ENCODE results near the gene ZNF546. TPM values are rescaled to one million over a fixed set of nuclear protein-coding genes. Genes with fewer than 3 reads are reported as not detected.
"Not testable (repeated sequence)": the region's sequence is repeated elsewhere in the genome, so short reads cannot be mapped to it uniquely, and the experiment has no call there.

The ZNF546 gene
- total and polyA plus RNA-seq, 7 donors, result 1.0 to 9.2 (median 4.3) TPM

GRCh38 chr19:39953915-39954314 is 42.9 kb upstream of the ZNF546 start:
- ATAC-seq (no peak), DNase-seq (no peak)
- Histone ChIP-seq H3K27me3 (ENCODE audit: insufficient read depth in 3 of 3, low read length in 2 of 3) (no peaks in the 10 kb centered on the region), H3K27ac (no peak overlapping the region), H3K4me3 (no peak overlapping the region), H3K4me1 (no peaks in the 10 kb centered on the region), H3K9me3 (no peaks in the 10 kb centered on the region), H3K36me3 (ENCODE audit: insufficient read depth in 1 of 2, low read depth in 1 of 2) (no peaks in the 10 kb centered on the region)
- intact Hi-C loops (cut with DNase I), result no loop called here
- no peak for TF ChIP-seq CTCF (IDR thresholded peaks at IDR 0.05)
- WGBS, 3 donors, result 85 to 91% (median 91%) methylated on average over 7 of the region's 7 CpGs

- intact Hi-C loops (cut with DNase I); H3K4me1 ChIP-seq; H3K27ac ChIP-seq; DNase-seq; H3K36me3 ChIP-seq (ENCODE audit: insufficient read depth in 1 of 2, low read depth in 1 of 2); H3K9me3 ChIP-seq; H3K27me3 ChIP-seq (ENCODE audit: insufficient read depth in 3 of 3, low read length in 2 of 3); H3K4me3 ChIP-seq; ATAC-seq: not testable (repeated sequence)
- WGBS, 3 donors, result 84 to 91% (median 89%) methylated on average over 5 of the region's 5 CpGs
Measured at GRCh38 chr19:39957886-39958285, 39.0 kb upstream of the ZNF546 start.

GRCh38 chr19:39958942-39959341 is 37.9 kb upstream of the ZNF546 start:
- H3K4me3 ChIP-seq, result not testable (repeated sequence)

GRCh38 chr19:39959407-39959806 is 37.5 kb upstream of the ZNF546 start:
- H3K9me3 ChIP-seq; H3K27ac ChIP-seq; H3K36me3 ChIP-seq (ENCODE audit: insufficient read depth in 1 of 2, low read depth in 1 of 2); H3K27me3 ChIP-seq (ENCODE audit: insufficient read depth in 3 of 3, low read length in 2 of 3); DNase-seq; intact Hi-C loops (cut with DNase I); ATAC-seq; H3K4me3 ChIP-seq; H3K4me1 ChIP-seq: not testable (repeated sequence)
- WGBS, 3 donors, result 70 to 81% (median 71%) methylated on average over 9 to 10 of the region's 13 CpGs

More at GRCh38 chr19:39958942-39959341, 37.9 kb upstream of the ZNF546 start:
- H3K36me3 ChIP-seq (ENCODE audit: insufficient read depth in 1 of 2, low read depth in 1 of 2); H3K27ac ChIP-seq; H3K27me3 ChIP-seq (ENCODE audit: insufficient read depth in 3 of 3, low read length in 2 of 3); ATAC-seq; intact Hi-C loops (cut with DNase I); H3K4me1 ChIP-seq; DNase-seq; H3K9me3 ChIP-seq: not testable (repeated sequence)
- WGBS, 3 donors, result 89 to 96% (median 94%) methylated on average over 3 of the region's 3 CpGs

GRCh38 chr19:39963898-39964297 is 33.0 kb upstream of the ZNF546 start:
- no peaks in the 10 kb centered on the region for H3K9me3 ChIP-seq
- no peaks in the 10 kb centered on the region for H3K4me1 ChIP-seq
- no peaks in the 10 kb centered on the region for H3K36me3 ChIP-seq (ENCODE audit: insufficient read depth in 1 of 2, low read depth in 1 of 2)
- WGBS, 3 donors, result 76 to 87% (median 87%) methylated on average over 3 of the region's 3 CpGs
- H3K27ac ChIP-seq, result no peak overlapping the region
- no peak for TF ChIP-seq CTCF (IDR thresholded peaks at IDR 0.05)
- no peak for ATAC-seq
- H3K27me3 ChIP-seq (ENCODE audit: insufficient read depth in 3 of 3, low read length in 2 of 3), result no peaks in the 10 kb centered on the region
- DNase-seq, result no peak
- intact Hi-C loops (cut with DNase I), result no loop called here
- no peak overlapping the region for H3K4me3 ChIP-seq

GRCh38 chr19:39966617-39967016 is 30.2 kb upstream of the ZNF546 start:
- no peak overlapping the region for H3K4me3 ChIP-seq
- H3K27ac ChIP-seq, result no peak overlapping the region
- peaks cover 8% of the 10 kb centered on the region for H3K4me1 ChIP-seq
- ATAC-seq, result no peak
- H3K9me3 ChIP-seq, result no peaks in the 10 kb centered on the region
- H3K36me3 ChIP-seq (ENCODE audit: insufficient read depth in 1 of 2, low read depth in 1 of 2), result no peaks in the 10 kb centered on the region
- WGBS, 3 donors, result 92 to 93% (median 92%) methylated on average over 6 of the region's 6 CpGs
- intact Hi-C loops (cut with DNase I), result no loop called here
- DNase-seq, result no peak
- TF ChIP-seq CTCF (IDR thresholded peaks at IDR 0.05), result no peak
- H3K27me3 ChIP-seq (ENCODE audit: insufficient read depth in 3 of 3, low read length in 2 of 3), result no peaks in the 10 kb centered on the region
